SK-N-SH treated with all-trans-retinoic acid at 6 μM for 48 hours (cell line): ENCODE measurements around the gene LY6G6C.

ENCODE experiments used
- ATAC-seq: fragments of 200-7000 bp; cut with Tn5 transposase; 3 replicates; pipeline ENCODE4 v1.9.1; 2020; ENCODE audit warnings: mild to moderate bottlenecking, moderate library complexity
- BACH2 ChIP-seq: fragments of 250-450 bp; sonication (Bioruptor Pico); IDR thresholded peaks from 2 replicates; pipeline ENCODE4 v1.9.0; 2021; ENCODE audit warnings: mild to moderate bottlenecking, borderline replicate concordance
- CREB5 ChIP-seq: fragments of 250-450 bp; sonication (Bioruptor Pico); IDR thresholded peaks from 2 replicates; pipeline ENCODE4 v1.5.1; 2020; ENCODE audit warnings: low read depth, mild to moderate bottlenecking, moderate library complexity
- CSRNP3 ChIP-seq: fragments of 250-450 bp; sonication (Bioruptor Pico); IDR thresholded peaks from 2 replicates; pipeline ENCODE4 v1.5.1; 2021; ENCODE audit warnings: mild to moderate bottlenecking, moderate library complexity
- GLIS3 ChIP-seq: fragments of 250-450 bp; sonication (Bioruptor Pico); IDR thresholded peaks from 2 replicates; pipeline ENCODE4 v1.5.0; 2020; ENCODE audit warnings: mild to moderate bottlenecking, moderate library complexity
- OSR1 ChIP-seq: fragments of 250-450 bp; sonication (Bioruptor Pico); IDR thresholded peaks from 2 replicates; pipeline ENCODE4 v1.8.0; 2022; ENCODE audit warnings: moderate library complexity, mild to moderate bottlenecking, inconsistent platforms
- PPARA ChIP-seq: fragments of 250-450 bp; sonication (Bioruptor Pico); IDR thresholded peaks from 2 replicates; pipeline ENCODE4 v1.5.0; 2020; ENCODE audit warnings: mild to moderate bottlenecking, borderline replicate concordance
- RARB ChIP-seq: fragments of 250-450 bp; sonication (Bioruptor Pico); IDR thresholded peaks from 2 replicates; pipeline ENCODE4 v1.8.0; 2021; ENCODE audit warnings: mild to moderate bottlenecking, moderate library complexity
- SNAI2 ChIP-seq: fragments of 250-450 bp; sonication (Bioruptor Pico); IDR thresholded peaks from 2 replicates; pipeline ENCODE4 v1.5.0; 2020; ENCODE audit warnings: mild to moderate bottlenecking, moderate library complexity
- TCF4 ChIP-seq: fragments of 250-450 bp; sonication (Bioruptor Pico); IDR thresholded peaks from 2 replicates; pipeline ENCODE4 v1.8.0; 2021; ENCODE audit warnings: mild to moderate bottlenecking, moderate library complexity, borderline replicate concordance
- TOX ChIP-seq: fragments of 250-450 bp; sonication (Bioruptor Pico); IDR thresholded peaks from 2 replicates; pipeline ENCODE4 v1.8.0; 2021; ENCODE audit warnings: mild to moderate bottlenecking, moderate library complexity, borderline replicate concordance
- ZFP3 ChIP-seq: fragments of 250-450 bp; sonication (Bioruptor Pico); IDR thresholded peaks from 2 replicates; pipeline ENCODE4 v1.5.0; 2020; ENCODE audit warnings: mild to moderate bottlenecking, moderate library complexity
- ZNF565 ChIP-seq: fragments of 450-650 bp; formaldehyde crosslinking; conservative IDR thresholded peaks from 2 replicates; pipeline ENCODE4 v1.5.0; 2020; ENCODE audit warnings: low read depth, mild to moderate bottlenecking, moderate library complexity
- ZNF70 ChIP-seq: fragments of 450-650 bp; formaldehyde crosslinking; IDR thresholded peaks from 2 replicates; pipeline ENCODE4 v1.5.0; 2020; ENCODE audit warnings: mild to moderate bottlenecking, moderate library complexity
- ZNF8 ChIP-seq: fragments of 450-650 bp; formaldehyde crosslinking; IDR thresholded peaks from 2 replicates; pipeline ENCODE4 v1.5.0; 2020; ENCODE audit warnings: mild to moderate bottlenecking, moderate library complexity
- TF ChIP-seq, protein P1 (sequence below): fragments of 250-450 bp; sonication (Bioruptor Pico); IDR thresholded peaks from 2 replicates; pipeline ENCODE4 v1.5.0; 2020; ENCODE audit warnings: mild to moderate bottlenecking, moderate library complexity
- TF ChIP-seq, protein P2 (sequence below): fragments of 250-450 bp; sonication (Bioruptor Pico); IDR thresholded peaks from 2 replicates; pipeline ENCODE4 v1.8.0; 2021; ENCODE audit warnings: low read depth, mild to moderate bottlenecking, moderate library complexity, borderline replicate concordance

The LY6G6C gene

DNA sequence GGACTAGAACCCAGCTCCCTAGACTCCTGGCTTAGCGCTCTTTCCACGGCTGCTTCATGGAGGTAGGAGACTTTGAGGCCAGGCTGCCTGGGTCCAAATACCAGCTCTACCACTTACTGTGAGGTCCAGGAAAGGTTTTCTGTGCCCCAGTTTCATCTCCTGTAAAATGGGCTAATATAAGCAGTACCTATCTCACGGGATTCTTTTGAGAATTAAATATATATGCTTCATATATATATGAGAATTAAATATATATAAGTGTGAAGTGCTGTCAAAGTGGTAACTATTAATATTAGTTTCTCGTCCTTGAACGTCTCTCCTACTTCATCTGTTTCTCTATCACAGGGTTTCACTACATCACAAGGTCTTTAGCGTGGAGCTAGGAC lies 30.5 kb downstream of the LY6G6C start:
- ATAC-seq, result no peak
- TF ChIP-seq CSRNP3 (CRISPR knock-in tag) (no peak), TCF4 (CRISPR knock-in tag) (no peak), ZNF70 (no peak)

GRCh38 chr6:31690231-31691077 lies 31.1 kb downstream of the LY6G6C start:
- no peak for ATAC-seq
- TF ChIP-seq ZNF70 (no peak), PPARA (CRISPR knock-in tag) (no peak), ZFP3 (no peak), SNAI2 (no peak), OSR1 (CRISPR knock-in tag) (no peak), TOX (CRISPR knock-in tag) (no peak)
- TF ChIP-seq, protein P1, sequence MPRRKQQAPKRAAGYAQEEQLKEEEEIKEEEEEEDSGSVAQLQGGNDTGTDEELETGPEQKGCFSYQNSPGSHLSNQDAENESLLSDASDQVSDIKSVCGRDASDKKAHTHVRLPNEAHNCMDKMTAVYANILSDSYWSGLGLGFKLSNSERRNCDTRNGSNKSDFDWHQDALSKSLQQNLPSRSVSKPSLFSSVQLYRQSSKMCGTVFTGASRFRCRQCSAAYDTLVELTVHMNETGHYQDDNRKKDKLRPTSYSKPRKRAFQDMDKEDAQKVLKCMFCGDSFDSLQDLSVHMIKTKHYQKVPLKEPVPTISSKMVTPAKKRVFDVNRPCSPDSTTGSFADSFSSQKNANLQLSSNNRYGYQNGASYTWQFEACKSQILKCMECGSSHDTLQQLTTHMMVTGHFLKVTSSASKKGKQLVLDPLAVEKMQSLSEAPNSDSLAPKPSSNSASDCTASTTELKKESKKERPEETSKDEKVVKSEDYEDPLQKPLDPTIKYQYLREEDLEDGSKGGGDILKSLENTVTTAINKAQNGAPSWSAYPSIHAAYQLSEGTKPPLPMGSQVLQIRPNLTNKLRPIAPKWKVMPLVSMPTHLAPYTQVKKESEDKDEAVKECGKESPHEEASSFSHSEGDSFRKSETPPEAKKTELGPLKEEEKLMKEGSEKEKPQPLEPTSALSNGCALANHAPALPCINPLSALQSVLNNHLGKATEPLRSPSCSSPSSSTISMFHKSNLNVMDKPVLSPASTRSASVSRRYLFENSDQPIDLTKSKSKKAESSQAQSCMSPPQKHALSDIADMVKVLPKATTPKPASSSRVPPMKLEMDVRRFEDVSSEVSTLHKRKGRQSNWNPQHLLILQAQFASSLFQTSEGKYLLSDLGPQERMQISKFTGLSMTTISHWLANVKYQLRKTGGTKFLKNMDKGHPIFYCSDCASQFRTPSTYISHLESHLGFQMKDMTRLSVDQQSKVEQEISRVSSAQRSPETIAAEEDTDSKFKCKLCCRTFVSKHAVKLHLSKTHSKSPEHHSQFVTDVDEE, result no peak
- TF ChIP-seq, protein P2, sequence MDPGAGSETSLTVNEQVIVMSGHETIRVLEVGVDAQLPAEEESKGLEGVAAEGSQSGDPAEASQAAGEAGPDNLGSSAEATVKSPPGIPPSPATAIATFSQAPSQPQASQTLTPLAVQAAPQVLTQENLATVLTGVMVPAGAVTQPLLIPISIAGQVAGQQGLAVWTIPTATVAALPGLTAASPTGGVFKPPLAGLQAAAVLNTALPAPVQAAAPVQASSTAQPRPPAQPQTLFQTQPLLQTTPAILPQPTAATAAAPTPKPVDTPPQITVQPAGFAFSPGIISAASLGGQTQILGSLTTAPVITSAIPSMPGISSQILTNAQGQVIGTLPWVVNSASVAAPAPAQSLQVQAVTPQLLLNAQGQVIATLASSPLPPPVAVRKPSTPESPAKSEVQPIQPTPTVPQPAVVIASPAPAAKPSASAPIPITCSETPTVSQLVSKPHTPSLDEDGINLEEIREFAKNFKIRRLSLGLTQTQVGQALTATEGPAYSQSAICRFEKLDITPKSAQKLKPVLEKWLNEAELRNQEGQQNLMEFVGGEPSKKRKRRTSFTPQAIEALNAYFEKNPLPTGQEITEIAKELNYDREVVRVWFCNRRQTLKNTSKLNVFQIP (CRISPR knock-in tag), result no peak

DNA sequence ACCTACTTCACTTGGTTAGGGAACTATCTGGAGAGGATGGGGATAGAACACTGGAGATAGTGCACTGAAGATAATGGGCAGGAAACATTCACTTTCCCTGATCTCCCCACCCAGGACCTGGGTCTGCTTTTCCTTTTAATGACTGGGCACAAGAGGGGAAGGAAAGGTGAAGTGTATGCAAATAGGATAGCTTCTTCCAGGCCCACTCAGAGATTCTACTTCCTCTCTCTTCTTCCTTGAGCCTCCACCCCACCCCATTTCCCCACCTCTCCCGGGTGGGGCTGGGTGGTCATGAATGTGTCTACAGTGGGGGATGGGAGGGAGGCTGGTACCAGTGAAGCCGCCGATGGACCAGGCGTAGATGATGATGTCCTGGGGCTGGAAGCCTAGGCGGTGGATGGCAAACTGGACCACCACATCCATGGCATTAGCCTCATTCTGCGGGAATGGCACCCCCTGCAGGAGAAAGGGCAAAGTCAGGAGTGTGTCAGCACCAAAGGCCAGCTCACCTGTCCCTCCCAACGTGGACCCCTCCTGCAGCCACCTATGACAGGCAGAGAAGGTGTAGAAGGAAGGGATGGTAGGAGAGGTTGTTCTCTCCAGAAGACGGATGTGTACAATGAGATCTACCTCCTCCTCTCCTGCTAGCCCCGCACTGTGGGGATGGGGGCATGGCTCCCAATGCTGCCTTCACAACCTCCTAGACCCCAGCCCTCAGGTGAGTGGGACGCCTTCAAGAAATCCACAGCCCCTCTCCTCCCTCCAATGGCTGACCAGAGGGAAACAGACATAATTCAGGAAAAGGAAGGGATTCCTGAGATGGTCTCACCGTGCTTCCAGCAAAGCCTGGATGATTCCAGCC lies 32.1 kb downstream of the LY6G6C start:
- TF ChIP-seq, protein P1, result no peak
- peak; percentile 73 for ATAC-seq

GRCh38 chr6:31687860-31688693 lies 33.5 kb downstream of the LY6G6C start:
- no peak for ATAC-seq
- TF ChIP-seq GLIS3 (CRISPR knock-in tag), result no peak
- TF ChIP-seq PPARA (CRISPR knock-in tag), result no peak
- no peak for TF ChIP-seq ZNF565
- no peak for TF ChIP-seq RARB
- no peak for TF ChIP-seq ZNF8
- TF ChIP-seq ZNF70, result no peak
- TF ChIP-seq, protein P1, result no peak
- TF ChIP-seq, protein P2 (CRISPR knock-in tag), result no peak
- no peak for TF ChIP-seq CREB5 (CRISPR knock-in tag)
- TF ChIP-seq BACH2, result no peak
- TF ChIP-seq ZFP3, result no peak
